ENCODE results near the gene P2RX6.
A peak's percentile ranks its signal among the peaks of the same experiment; 100 is the strongest.

P2RX6 gene

DNA sequence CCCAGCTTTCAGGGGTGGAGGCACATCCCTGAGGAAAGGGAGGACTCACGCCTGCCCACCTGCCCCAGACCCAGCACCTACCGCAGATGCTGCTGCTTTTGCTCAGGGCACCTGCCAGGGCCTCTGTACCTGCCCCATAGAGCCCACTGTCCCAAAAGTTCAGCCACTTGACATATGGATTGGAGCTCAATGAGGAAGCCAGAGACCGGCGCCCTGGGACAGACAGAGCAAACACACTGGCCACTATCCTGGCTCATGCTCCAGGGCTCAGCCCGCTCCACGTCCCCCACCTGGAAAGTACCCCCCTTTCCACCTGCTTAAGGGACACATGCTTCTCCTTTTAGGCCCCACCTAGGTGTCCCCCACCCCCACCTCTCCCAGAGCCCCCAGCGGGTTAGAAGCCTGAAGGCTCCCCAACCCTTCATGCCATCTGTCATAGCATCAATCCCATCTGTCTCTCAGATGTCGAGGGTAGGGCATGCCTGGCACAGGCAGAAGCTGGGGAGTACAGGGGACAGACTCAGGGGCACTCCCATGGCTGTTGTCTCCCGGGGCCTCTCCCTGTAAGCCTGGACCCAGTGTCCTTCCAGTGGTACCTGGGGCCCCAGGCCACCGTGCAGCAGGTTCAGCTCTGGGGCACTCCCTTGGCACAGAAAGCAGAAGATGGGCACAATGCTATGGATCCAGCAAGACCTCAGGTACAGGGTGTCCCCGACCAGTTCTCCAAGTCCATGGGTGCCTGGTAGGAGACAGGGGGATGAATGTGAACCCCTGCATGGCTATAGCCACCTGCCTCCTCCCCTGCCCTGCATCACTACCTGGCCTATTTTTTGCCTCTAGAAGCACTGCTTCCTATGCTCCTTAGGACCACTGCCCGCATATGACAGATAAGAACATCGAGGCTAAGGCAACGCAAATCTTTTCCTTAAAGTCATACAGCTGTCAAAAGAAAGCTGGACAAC, 2.2 kb upstream of the P2RX6 start:
- no peak for DNase-seq (ENCODE audit: low spot score)

DNA sequence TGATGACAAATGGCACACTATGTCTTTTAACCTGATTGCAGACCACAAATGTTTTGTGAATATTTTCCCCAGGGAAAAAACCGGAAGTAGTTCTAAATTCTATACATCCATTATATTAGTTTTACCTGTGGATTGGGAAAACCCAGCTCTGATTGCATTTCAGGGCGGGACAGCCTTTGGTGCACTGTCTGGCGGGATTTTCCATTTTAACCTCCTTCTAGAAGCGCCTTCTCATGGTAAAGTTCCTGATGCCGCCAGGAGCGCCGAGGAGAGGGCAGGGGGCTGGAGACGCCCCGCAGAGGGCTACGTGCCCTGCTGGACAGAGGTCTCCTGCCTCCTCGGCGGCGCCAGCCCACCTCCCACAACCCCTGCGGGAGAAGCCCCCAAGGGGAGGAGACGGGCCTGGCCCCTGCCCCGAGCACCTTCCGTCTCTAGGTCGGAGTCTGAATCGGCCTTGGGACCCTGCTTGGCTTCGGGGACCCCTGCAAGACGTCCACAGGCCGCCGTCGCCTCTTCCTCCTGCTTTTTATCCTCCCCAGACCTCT, 1.2 kb upstream of the P2RX6 start:
- no peak for DNase-seq (ENCODE audit: low spot score)

DNA sequence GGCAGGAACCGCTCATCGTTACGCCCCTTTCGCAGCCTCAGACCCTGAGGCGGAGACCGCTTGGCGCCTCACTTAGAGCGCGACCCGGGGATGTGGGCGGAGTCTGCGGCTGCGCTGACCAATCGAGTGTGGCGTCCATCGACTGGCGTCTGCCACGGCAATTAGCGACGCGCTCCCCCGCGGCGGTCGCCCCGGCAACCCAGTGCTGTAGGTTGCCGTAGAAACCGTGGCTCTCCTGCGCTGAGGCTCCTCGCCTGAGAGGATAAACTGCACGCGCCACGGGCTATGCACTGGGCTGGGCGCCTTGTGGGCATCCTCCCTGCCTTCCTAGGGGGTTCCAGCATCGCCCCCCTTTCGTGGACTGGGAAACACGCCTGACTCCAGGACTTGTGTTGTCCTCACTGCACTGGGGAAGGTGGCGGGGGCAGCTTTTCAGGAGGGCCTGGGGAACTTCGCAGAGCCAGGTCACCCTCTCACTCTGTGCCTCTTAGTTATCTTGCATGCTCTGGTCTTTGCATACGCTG, 701 bp upstream of the P2RX6 start:
- peak; percentile 96 for DNase-seq (ENCODE audit: low spot score)

DNA sequence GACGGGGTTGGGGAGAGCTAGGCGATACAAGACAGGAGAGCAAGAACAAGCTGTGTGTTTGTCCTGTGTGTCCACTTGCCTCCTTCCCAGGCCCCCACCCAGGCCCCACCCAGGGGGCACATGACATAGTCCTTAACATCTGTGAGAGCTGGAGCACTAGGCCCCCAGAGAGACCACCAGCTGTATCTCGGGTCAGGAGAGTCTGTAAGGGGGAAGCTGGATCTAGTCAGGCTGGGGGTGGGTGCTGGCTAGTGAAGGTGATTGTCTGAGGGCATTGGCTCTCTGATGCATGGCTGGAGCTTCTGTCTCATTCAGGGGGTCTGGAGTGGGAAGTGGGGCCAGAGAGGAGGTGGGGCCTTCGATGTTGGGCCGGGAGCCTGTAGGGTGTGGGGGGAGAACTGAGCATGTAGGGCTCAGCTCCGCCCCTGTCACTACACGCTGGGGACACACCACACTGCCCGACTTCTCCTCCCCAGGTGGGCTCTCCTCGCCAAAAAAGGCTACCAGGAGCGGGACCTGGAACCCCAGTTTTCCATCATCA, 571 bp downstream of the P2RX6 start:
- no peak for DNase-seq (ENCODE audit: low spot score)

DNA sequence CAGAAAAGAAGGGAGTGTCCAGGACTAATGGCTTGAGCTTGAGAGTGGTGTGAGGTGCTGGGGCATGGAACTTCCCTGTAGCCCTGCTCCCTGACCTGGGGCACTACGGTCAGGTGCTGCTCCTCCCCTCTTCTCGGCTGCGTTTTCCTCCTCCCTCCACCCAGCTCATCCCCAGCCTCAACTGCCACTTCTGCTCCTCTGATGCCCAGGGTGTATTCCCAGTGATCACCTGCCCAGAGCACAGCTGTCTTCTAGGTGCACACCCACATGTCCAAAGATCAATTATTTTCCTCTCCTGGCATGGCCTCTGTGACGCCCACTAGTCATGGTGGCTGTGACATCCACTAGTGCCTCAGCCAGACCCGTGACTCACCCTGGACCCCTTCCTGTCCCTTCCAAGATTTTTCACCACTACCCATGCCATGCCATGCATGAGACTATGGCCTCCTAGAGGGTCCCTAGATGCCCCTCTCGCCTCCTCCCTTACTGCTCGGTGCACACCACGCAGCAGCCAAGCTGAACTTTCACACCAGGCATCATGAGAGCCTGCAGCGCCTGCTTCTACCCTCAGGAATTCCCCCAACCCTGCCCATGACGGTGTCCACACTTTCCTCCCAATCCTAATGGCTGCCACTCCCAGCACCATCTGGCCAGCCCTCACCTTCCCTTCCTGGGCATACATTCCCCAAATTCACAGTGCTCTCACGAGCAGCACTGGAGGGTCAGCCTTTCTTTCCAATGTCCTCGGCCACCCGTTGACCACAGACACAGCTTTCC, 1.9 kb downstream of the P2RX6 start:
- no peak for DNase-seq (ENCODE audit: low spot score)

DNA sequence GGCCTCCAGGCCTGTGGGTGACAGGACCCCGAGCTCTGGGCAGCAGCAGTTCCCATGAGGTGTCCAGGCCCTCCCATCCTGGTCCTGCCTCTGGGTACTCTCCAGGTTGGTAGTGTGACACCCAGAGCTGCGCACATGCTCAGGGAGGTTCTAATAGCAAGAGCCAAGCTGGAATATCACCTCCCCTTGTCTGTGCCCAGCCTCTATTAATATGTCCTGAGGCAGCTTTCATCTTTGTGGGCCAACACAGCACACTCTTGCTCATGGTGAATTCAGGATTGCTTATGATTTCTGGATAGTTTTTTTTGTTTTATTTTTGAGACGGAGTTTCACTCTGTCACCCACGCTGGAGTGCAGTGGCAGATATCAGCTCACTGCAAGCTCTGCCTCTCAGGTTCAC, 3.3 kb downstream of the P2RX6 start:
- DNase-seq (ENCODE audit: low spot score) = no peak

DNA sequence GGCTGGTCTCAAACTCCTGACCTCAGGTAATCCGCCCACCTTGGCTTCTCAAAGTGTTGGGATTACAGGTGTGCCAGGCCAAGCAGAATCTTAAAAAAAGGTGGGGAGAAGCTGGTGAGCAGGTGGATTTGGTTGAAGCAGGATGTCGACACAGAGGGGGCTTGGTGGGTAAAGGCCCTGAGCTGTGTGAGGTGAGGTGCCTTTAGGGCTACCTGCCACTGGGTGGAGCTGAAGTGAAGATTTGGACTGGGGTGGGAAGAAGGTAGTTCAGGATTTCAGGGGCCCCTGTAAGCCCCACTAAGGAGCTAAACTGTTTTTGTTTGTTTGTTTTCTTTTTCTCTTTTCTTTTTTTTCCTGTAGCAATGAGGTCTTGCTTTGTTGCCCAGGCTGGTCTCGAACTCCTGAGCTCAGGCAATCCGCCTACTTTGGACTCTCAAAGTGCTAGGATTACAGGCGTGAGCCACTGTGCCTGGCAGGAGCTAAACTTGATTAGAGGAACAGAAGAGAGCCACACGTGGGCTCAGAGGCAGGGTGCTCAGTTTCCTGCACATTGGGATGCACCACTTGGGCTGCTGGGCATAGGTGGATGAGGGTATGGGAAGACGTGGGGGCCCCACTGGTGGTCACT, 6.0 kb downstream of the P2RX6 start:
- DNase-seq (ENCODE audit: low spot score) = no peak

DNA sequence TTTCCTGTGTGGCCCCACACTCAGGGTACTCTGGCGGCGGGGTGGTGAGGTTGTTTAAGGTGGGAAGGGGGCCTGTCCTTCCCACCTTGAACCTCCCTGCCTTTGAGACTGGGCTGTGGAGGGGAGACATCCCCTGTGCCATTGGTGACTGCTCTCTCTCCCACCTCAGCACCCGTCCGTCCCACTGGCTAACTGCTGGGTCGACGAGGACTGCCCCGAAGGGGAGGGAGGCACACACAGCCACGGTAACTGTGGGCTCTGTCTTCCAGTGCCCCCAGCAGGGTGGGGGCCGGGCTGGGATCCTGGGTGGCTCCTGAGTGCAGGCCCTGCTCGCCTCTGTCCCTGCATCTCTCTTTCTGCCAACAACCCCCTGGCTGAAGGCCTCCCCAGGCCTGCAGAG, 7.5 kb downstream of the P2RX6 start:
- no peak for DNase-seq (ENCODE audit: low spot score)

DNA sequence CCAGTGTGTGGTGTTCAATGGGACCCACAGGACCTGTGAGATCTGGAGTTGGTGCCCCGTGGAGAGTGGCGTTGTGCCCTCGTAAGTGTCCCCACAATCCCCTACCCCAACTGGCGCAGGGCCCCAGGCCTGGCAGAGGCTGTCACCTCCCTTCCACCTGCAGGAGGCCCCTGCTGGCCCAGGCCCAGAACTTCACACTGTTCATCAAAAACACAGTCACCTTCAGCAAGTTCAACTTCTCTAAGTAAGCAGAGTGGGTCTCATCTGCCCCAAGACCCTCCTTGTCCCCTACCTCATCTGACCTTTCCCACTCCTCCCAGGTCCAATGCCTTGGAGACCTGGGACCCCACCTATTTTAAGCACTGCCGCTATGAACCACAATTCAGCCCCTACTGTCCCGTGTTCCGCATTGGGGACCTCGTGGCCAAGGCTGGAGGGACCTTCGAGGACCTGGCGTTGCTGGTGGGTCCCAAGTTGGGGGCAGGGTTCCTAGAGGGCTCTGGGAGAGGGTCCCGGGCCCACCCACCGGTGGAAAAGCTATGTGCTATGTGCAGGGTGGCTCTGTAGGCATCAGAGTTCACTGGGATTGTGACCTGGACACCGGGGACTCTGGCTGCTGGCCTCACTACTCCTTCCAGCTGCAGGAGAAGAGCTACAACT, 8.1 kb downstream of the P2RX6 start:
- DNase-seq (ENCODE audit: low spot score) = no peak

DNA sequence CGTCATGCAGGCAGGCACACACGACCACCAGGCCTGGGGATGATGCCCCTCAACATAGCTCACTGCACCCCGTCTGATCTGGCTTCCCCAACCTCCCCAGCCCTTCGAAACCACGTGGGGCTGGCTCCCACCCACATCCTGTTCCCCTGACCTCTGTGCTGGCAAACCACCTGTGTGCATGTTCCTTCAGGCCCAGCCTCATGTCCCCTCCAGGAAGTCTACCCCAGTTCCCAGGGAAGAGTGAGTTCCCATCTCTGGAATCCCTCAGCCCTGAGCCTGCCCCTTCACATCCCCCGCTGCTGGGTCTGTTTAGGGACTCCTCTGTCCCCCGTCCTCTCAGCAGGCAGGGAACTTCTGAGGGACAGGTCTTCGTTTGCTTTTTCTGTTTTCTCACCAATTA, 10.3 kb downstream of the P2RX6 start:
- no peak for DNase-seq (ENCODE audit: low spot score)

DNA sequence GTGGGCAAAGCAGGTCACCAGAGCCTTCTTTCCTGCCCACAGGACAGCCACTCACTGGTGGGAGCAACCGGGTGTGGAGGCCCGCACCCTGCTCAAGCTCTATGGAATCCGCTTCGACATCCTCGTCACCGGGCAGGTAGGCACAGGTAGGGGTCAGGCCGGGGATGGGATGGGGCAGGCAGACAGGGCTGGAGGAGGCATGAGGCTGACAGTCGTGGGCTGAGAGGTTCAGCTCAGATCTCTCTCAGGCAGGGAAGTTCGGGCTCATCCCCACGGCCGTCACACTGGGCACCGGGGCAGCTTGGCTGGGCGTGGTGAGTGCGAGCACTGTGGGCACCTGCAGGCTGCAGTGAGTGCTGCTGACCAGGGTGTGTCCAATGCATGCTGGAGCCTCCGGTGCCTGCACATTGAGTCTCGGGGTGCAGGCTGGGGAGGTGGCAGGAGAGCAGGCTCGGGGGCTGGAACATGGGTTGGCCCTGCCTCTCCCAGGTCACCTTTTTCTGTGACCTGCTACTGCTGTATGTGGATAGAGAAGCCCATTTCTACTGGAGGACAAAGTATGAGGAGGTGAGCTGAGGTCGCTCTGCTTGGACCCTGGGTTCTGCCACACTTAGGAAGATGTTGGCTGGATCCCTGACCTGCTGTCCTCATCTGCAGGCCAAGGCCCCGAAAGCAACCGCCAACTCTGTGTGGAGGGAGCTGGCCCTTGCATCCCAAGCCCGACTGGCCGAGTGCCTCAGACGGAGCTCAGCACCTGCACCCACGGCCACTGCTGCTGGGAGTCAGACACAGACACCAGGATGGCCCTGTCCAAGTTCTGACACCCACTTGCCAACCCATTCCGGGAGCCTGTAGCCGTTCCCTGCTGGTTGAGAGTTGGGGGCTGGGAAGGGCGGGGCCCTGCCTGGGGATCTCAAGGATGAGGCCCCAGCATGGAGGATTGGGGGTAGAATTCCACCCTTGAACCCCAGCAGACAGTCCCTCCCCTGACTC, 11.1 kb downstream of the P2RX6 start:
- DNase-seq (ENCODE audit: low spot score) = no peak

DNA sequence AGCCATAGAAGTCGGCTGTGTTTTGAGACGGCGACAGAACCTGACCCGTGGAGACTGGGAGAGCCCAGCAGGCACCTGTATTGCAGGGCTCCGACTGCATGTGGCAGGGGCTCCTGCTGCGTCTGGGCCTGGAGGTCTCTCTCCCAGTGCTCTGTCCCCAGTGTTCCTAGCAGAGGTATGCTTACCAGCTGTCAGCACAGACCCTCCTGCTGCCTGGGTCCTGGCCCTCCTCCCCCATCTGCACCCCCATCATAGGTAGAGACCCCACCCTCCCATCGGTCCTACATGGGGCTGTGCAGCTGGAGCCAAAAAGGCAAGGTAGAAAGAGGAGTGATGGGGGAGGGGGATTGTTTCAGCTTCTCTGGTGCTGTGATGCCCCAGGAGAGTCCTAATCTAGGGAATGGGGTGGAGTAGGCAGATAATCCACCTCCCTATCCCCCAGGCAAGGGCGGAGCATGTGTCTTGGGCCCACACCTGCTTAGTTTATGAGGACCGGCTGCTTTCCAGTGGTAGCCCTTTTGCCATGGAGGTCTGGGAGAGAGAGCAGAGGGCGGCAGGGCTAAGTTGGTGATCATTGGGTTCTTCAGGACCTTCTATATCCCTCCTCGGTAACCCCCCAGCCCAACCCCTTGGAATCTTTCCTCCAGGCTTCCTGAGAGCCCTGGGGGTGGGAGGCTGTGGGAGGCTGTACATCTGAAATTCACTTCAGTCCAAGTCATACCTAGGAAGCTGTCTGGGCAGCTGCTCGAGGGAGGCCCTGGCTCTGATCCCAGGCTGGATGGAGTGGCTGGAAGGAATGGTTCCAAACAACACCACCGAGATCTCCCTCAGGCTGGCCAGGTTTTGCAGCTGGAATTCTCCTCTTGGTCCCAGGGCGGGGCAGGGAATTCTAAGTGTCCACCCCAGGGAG, 12.1 kb downstream of the P2RX6 start:
- DNase-seq (ENCODE audit: low spot score) = peak; percentile 66

DNA sequence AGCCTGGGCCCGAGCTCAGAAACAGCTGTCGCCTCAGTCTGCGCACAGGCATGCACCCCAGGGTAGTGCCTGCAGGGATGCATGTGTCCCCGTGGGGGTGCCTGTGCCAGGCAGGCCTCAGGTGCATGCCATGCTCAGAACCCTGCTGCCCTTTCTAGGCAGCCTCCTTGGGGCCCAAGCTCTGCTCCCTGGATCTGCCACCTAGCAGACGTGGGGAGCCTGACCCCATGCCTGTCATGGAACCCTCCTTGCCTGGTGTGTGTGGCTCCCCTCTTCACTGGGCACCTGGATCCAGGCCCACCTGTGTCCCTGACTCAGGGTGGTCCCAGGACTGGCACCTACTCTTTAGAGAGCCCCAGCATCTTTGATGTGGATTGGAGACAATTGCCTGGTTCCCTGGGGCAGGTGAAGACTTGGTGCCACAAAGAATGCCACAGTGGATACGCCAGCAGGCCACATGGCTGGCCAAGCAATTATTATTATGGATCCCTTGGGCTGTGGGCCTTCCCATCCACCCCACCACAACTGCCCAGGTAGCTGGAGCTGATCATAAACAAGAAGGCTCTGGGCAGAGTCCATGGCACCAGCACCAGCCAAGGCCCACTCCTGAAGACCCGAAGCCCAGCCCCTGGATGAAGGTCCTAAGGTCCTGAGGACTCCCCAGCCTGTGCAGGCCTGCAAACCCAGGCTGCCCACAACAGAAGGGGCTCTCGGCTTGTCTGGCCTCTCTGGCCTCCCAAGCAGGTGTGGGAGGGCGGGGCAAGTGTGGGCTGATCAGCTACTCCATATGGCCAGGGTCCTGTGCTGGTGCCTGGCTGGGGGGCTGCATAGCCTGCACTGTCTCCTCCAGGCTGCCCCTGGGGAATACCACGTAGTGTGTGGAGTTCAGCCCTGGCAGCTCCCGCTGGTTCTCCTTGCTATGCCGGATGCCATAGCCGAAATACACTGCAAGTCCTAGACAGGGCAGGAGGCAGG, 13.6 kb downstream of the P2RX6 start:
- DNase-seq (ENCODE audit: low spot score) = no peak

DNA sequence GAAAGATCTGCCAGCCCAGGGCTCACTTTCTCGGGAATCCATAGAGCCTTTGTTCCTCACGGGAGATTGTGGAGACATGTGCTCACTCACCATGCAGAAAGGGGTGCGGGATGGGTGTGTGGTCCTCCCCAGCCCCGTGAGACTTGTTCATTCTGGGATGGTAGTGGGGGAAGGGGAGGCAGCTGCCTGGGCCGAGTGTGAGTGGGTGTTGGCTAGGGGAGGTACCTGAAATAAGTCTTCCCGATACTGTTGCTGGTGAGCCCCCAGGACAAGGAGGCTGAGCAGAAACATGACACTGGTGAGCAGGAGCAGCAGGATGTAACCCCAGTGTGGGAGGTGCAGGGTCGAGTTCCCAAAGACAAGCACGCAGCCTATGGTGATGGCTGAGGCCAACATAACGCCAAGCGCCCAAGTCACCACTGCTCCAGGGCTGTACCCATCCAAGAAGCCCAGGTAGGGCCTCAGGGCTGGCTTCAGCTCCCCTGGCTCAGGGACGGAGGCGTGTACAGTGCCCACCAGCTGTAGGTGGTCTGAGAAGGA, 14.6 kb downstream of the P2RX6 start:
- DNase-seq (ENCODE audit: low spot score) = no peak

DNA sequence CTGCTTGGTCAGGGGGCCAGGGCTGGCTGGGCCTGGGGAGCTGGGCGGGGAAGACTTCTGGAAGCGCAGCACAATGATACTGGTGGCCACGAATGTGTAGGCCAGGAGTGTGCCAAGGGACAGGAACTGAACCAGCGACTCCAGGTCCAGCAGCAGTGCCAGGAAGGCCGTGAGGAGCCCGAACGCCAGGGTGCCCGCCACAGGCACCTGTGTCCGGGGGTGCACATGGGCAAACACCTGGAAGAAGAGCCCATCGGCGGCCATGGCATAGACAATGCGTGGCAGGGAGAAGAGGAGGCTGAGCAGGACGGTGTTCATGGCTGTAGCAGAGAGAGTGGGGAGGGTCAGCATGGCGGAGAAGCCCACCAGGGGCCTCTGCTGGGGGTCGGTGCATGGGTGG, 15.1 kb downstream of the P2RX6 start:
- DNase-seq (ENCODE audit: low spot score) = no peak

DNA sequence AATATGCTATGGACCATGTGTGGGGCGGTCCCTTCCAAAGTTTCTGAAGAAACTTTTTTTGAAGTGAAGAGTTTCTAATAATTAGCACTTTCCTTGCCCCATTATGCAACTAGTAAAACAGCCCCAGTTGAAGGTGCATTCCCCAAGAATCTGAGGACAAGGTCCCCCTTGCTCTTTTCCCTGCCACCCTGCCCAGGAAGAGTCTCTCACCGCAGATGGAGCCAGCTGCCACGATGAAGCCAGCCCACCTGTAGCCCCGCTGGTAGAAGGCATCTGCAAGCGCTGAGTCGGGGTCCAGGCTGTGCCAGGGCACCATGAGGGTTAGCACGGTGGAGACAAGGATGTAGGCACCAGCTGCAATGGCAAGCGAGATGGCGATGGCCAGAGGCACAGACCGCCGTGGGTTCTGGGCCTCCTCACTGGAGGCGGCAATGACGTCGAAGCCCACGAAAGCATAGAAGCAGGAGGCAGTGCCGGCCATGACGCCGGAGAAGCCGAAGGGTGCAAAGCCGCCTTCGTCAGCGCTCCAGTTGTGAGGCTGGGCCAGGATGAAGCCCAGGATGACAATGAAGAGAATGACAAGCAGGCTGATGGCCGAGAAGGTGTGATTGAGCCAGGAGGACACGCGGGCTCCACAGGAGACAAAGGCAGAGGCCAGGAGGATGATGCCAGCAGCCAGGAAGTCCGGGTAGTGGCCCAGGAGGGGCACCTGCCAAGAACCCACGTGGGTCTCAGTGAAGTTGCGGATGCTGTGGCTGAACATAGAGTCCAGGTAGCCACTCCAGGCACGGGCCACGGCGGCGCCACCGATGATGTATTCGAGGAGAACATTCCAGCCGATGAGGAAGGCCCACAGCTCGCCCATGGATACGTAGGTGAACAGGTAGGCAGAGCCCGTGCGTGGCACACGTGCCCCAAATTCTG, 15.9 kb downstream of the P2RX6 start:
- DNase-seq (ENCODE audit: low spot score) = no peak
